ENCODE results near the gene LKAAEAR1. TPM values are rescaled to one million over a fixed set of nuclear protein-coding genes. Genes with fewer than 3 reads are reported as not detected.

Gene LKAAEAR1
- total RNA-seq, 4 donors from 2014 or later = 0.81 TPM; not detected in 3

DNA sequence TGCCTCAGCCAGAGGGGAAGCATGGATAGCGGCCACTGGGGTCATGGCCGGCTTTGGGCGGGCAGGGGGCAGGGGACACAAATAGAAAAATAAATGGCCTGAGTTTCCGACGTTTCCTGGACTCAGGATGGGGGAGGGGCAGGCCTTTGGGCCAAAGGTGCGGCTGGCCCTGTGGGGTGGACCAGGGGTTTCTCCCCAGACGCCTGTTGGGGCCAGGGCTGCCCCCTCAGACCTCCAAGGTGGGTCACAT, 27.6 kb downstream of the LKAAEAR1 start:
- peaks cover 0 to 14% (median 0%) of the 10 kb centered on the region in 3 donors for H3K4me1 ChIP-seq
- no peaks in the 10 kb centered on the region for H3K36me3 ChIP-seq
- no peak for TF ChIP-seq POLR2A (IDR thresholded peaks at IDR 0.05)
- TF ChIP-seq, protein P1, sequence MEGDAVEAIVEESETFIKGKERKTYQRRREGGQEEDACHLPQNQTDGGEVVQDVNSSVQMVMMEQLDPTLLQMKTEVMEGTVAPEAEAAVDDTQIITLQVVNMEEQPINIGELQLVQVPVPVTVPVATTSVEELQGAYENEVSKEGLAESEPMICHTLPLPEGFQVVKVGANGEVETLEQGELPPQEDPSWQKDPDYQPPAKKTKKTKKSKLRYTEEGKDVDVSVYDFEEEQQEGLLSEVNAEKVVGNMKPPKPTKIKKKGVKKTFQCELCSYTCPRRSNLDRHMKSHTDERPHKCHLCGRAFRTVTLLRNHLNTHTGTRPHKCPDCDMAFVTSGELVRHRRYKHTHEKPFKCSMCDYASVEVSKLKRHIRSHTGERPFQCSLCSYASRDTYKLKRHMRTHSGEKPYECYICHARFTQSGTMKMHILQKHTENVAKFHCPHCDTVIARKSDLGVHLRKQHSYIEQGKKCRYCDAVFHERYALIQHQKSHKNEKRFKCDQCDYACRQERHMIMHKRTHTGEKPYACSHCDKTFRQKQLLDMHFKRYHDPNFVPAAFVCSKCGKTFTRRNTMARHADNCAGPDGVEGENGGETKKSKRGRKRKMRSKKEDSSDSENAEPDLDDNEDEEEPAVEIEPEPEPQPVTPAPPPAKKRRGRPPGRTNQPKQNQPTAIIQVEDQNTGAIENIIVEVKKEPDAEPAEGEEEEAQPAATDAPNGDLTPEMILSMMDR (IDR thresholded peaks at IDR 0.05) = no peak
- no peak for TF ChIP-seq EP300 (IDR thresholded peaks at IDR 0.05)
- no peak for TF ChIP-seq POLR2AphosphoS5 (IDR thresholded peaks at IDR 0.05)
- 46% methylated on average over 4 of the region's 7 CpGs; no CpG with 5 or more reads in 1 of the 2 donors for WGBS, 2 donors (ENCODE audit: low coverage in 1 of 2)
- peak overlapping the region in 1 of 2 donors; percentile 8 for H3K4me3 ChIP-seq
- H3K27ac ChIP-seq = peak overlapping the region in 3 of 4 donors; percentile 60 to 78 (median 66)
- no peak for ATAC-seq
- peaks cover 66% of the 10 kb centered on the region for H3K27me3 ChIP-seq
- no peaks in the 10 kb centered on the region for H3K9me3 ChIP-seq

DNA sequence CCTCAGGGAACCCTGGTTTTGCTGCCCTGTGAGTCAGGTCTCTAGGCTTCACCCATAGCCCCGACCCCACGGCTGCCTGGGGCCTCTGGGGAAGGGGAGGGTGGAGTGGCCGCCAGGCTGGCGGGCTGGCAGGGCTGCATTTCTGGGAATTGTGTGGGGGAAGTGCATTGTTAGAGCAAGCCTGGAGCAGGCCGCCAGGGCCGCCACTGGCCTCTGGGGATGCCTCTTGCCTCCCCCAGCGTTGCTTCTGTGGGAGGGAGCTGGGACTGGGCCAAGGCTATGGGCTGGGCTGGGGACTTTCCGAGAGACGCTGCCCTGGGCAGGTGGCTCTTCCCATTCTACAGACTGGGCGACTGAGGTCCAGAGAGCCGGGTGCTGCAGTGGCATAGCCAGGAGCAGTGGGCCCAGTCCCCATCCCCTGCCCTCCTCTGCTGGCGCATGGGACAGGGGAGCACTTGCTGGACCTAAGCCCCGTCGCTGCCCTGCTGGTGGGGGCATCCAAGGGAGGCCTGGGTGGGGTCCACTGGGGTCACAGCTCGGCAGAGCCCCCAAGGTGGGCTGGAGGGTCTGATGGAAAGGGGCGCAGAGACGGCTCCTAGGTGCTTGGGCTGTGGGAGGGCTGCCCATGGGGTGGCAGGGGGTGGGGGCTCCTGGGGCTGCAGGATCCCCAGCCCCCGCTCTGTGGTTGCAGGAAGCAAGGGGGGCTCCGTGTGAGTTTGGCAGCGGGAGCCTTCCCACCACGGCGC, 28.1 kb downstream of the LKAAEAR1 start:
- Histone ChIP-seq H3K4me1 (peaks cover 0 to 14% (median 0%) of the 10 kb centered on the region in 3 donors), H3K4me3 (peak overlapping the region in 1 of 2 donors; percentile 8), H3K36me3 (no peaks in the 10 kb centered on the region), H3K27me3 (peaks cover 71% of the 10 kb centered on the region), H3K27ac (peak overlapping the region in 3 of 4 donors; percentile 60 to 78 (median 75)), H3K9me3 (no peaks in the 10 kb centered on the region)
- ATAC-seq = peak; percentile 21
- WGBS, 2 donors (ENCODE audit: low coverage in 1 of 2) = 40% methylated on average over 1 of the region's 22 CpGs; no CpG with 5 or more reads in 1 of the 2 donors
- TF ChIP-seq, protein P1 (IDR thresholded peaks at IDR 0.05) = no peak
- TF ChIP-seq POLR2AphosphoS5 (IDR thresholded peaks at IDR 0.05) (peak; percentile 16), EP300 (IDR thresholded peaks at IDR 0.05) (no peak), POLR2A (IDR thresholded peaks at IDR 0.05) (no peak)

DNA sequence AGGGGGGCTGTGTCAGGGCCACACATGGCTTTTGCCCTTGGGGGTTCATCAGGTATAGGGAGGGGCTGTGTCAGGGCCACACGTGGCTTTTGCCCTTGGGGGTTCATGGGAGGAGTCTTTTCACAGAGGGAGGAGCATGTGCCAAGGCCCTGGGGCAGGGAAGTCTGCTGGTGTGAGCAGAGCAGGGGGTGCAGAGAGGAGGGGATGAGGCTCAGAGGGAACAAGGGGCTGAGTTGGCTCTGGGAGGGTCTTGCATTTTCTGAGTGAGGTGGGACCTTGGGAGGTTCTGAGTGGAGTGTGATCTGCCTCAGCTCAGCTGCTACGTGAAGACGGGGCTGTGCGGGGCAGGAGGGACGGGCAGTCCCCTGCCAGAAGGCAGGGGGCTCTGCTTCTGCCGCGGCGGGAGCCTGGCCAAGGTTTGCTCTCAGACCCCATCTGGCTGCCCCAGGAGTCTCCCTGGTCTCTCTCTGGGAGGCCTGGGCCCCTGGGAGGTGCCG, 28.8 kb downstream of the LKAAEAR1 start:
- Histone ChIP-seq H3K9me3 (no peaks in the 10 kb centered on the region), H3K4me1 (peaks cover 0 to 14% (median 0%) of the 10 kb centered on the region in 3 donors), H3K27ac (peak overlapping the region in 3 of 4 donors; percentile 60 to 78 (median 75)), H3K4me3 (no peak overlapping the region), H3K27me3 (peaks cover 78% of the 10 kb centered on the region), H3K36me3 (no peaks in the 10 kb centered on the region)
- ATAC-seq = no peak
- WGBS, 2 donors (ENCODE audit: low coverage in 1 of 2) = 9 to 40% methylated on average over 1 of the region's 9 CpGs
- no peak for TF ChIP-seq POLR2A (IDR thresholded peaks at IDR 0.05)
- TF ChIP-seq POLR2AphosphoS5 (IDR thresholded peaks at IDR 0.05) = no peak
- TF ChIP-seq, protein P1 (IDR thresholded peaks at IDR 0.05) = no peak
- TF ChIP-seq EP300 (IDR thresholded peaks at IDR 0.05) = no peak

DNA sequence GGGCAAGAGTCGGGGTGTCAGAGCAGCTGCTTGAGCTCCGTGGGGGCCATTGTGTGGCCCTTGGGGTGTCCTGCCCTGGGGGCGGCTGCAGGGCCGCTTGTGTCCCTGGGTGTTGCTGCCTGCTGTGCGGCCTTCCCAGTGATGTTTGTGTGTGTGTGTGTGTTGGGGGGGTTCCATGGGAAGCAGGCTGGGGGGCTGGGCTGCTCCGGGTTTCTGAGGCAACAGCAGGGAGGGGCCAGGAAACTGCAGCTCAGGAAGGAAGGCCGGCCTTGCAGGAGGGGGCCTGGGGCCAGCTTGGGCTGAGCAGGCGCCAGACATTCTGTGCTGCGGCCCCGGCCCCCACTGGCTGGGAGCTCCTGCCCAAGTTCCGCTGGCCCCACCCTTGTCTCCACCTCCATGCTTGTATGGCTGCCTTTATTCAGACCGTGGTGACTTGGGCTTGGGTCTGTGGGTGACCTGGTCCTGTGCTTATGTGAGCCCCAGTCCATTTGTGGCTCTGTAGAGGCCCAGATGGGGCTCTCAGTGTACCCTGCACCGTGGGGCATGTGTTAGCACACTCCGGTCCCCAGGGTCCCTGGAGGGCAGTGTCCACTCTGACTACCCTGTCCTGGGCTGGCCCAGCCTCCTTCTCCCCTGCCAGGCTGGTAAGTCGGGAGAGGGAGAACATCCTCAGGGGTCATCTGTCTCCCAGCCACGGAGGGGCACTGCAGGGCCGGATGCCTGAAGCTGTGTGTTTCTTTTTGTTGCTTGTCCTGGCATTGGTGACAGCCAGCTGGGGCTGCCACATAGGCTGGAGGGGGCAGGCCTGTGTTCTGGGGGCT, 30.1 kb downstream of the LKAAEAR1 start:
- ATAC-seq = peak; percentile 42
- Histone ChIP-seq H3K36me3 (no peaks in the 10 kb centered on the region), H3K27ac (peak overlapping the region in 3 of 4 donors; percentile 68 to 76 (median 75)), H3K4me3 (no peak overlapping the region), H3K27me3 (peaks cover 92% of the 10 kb centered on the region), H3K9me3 (no peaks in the 10 kb centered on the region), H3K4me1 (peaks cover 0 to 25% (median 5%) of the 10 kb centered on the region in 3 donors)
- peak in 1 of 2 donors; percentile 25 for TF ChIP-seq POLR2A (IDR thresholded peaks at IDR 0.05)
- TF ChIP-seq, protein P1 (IDR thresholded peaks at IDR 0.05) = no peak
- WGBS, 2 donors (ENCODE audit: low coverage in 1 of 2) = 40 to 55% methylated on average over 2 of the region's 17 CpGs
